Astrocyte (in vitro differentiated cells and primary cell): ENCODE measurements around the gene GLYATL3. TPM values are rescaled to one million over a fixed set of nuclear protein-coding genes. Genes with fewer than 3 reads are reported as not detected.
A peak's percentile ranks its signal among the peaks of the same experiment; 100 is the strongest.

Source experiments
- DNase-seq: peaks from one replicate; pipeline ENCODE4 v3.0.0-alpha.2; 2010; ENCODE audit warnings: low read depth
- FAIRE-seq: peaks from 2 replicates; lab custom pipeline; 2011; peaks lifted over from hg19 to GRCh38; lab: Jason Lieb, UNC
- H2AFZ ChIP-seq: 2 replicates; pipeline ENCODE4 v1.6.0; 2012; ENCODE audit warnings: low read depth, low read length, inconsistent platforms
- H3K27ac ChIP-seq: 2 replicates; pipeline ENCODE4 v1.5.1; 2011; ENCODE audit warnings: low read depth, low read length, inconsistent platforms
- H3K27me3 ChIP-seq: 2 replicates; pipeline ENCODE4 v1.6.0; 2011; ENCODE audit warnings: low read length, inconsistent platforms; ENCODE audit not compliant: insufficient read depth
- H3K36me3 ChIP-seq: 2 replicates; pipeline ENCODE4 v1.5.1; 2011; ENCODE audit warnings: low read length, inconsistent platforms; ENCODE audit not compliant: insufficient read depth
- H3K4me1 ChIP-seq: 2 replicates; pipeline ENCODE4 v1.5.1; 2011; ENCODE audit warnings: low read length, inconsistent platforms; ENCODE audit not compliant: insufficient read depth
- H3K4me2 ChIP-seq: 2 replicates; pipeline ENCODE4 v1.6.0; 2012; ENCODE audit warnings: low read length, inconsistent platforms
- H3K4me3 ChIP-seq: 2 replicates; pipeline ENCODE4 v1.5.1; 2011; ENCODE audit warnings: low read depth, mild to moderate bottlenecking, low read length, inconsistent platforms; ENCODE audit not compliant: insufficient read depth
- H3K79me2 ChIP-seq: 2 replicates; pipeline ENCODE4 v1.6.0; 2012; ENCODE audit warnings: mild to moderate bottlenecking, low read length, inconsistent platforms; ENCODE audit not compliant: insufficient read depth
- H3K9ac ChIP-seq: 2 replicates; pipeline ENCODE4 v1.6.0; 2012; ENCODE audit warnings: mild to moderate bottlenecking, low read length, inconsistent platforms
- H3K9me3 ChIP-seq: 2 replicates; pipeline ENCODE4 v1.5.1; 2012; ENCODE audit warnings: low read depth, mild to moderate bottlenecking, low read length, inconsistent platforms; ENCODE audit not compliant: insufficient read depth
- H4K20me1 ChIP-seq: 2 replicates; pipeline ENCODE4 v1.6.0; 2012; ENCODE audit warnings: low read length, inconsistent platforms; ENCODE audit not compliant: insufficient read depth
- H3K27ac Mint-ChIP-seq: one replicate; pipeline ENCODE4 v1.8.0; 2021; ENCODE audit warnings: mild to moderate bottlenecking, mixed read lengths; ENCODE audit not compliant: unreplicated experiment
- H3K27me3 Mint-ChIP-seq: one replicate; pipeline ENCODE4 v1.8.0; 2021; ENCODE audit warnings: low read depth, mixed read lengths; ENCODE audit not compliant: unreplicated experiment
- H3K36me3 Mint-ChIP-seq: one replicate; pipeline ENCODE4 v1.8.0; 2021; ENCODE audit warnings: low read depth, mixed read lengths; ENCODE audit not compliant: unreplicated experiment
- H3K4me1 Mint-ChIP-seq: one replicate; pipeline ENCODE4 v1.8.0; 2021; ENCODE audit warnings: low read depth, mixed read lengths; ENCODE audit not compliant: unreplicated experiment
- H3K4me3 Mint-ChIP-seq: one replicate; pipeline ENCODE4 v1.8.0; 2021; ENCODE audit warnings: mild to moderate bottlenecking, moderate library complexity, mixed read lengths; ENCODE audit not compliant: unreplicated experiment
- H3K9me3 Mint-ChIP-seq: one replicate; pipeline ENCODE4 v1.8.0; 2021; ENCODE audit warnings: mild to moderate bottlenecking, mixed read lengths; ENCODE audit not compliant: unreplicated experiment
- CTCF ChIP-seq: IDR thresholded peaks from 2 replicates; pipeline ENCODE4 v1.5.1; 2011; ENCODE audit warnings: low read depth, mild to moderate bottlenecking, inconsistent platforms, low read length, moderate library complexity; ENCODE audit not compliant: insufficient read depth
- EZH2 ChIP-seq: IDR thresholded peaks from 2 replicates; pipeline ENCODE4 v1.6.1; 2012; ENCODE audit warnings: mild to moderate bottlenecking, low read length, inconsistent platforms; ENCODE audit not compliant: insufficient read depth
- total RNA-seq: library from RNA; stranded (reverse); gene quantifications from 2 replicates; pipeline ENCODE4 v1.2.1, GENCODE V29; 2021

GLYATL3 gene
- total RNA-seq, 1 donor from 2014 or later = not detected

- H3K9ac ChIP-seq = peak overlapping the region; percentile 95
- H4K20me1 ChIP-seq = no peaks in the 10 kb centered on the region
- Mint-ChIP-seq H3K27ac (no peak overlapping the region), H3K36me3 (no peaks in the 10 kb centered on the region), H3K27me3 (no peaks in the 10 kb centered on the region), H3K4me1 (peaks cover 5% of the 10 kb centered on the region), H3K9me3 (no peaks in the 10 kb centered on the region), H3K4me3 (peak overlapping the region; percentile 97)
- peak overlapping the region; percentile 93 for H3K4me2 ChIP-seq
- H3K4me1 ChIP-seq = peaks cover 4% of the 10 kb centered on the region
- peaks cover 67% of the 10 kb centered on the region for H3K79me2 ChIP-seq
- no peak overlapping the region for H2AFZ ChIP-seq
- FAIRE-seq = no peak
- no peak for TF ChIP-seq EZH2
- TF ChIP-seq CTCF = no peak
- H3K27me3 ChIP-seq = no peaks in the 10 kb centered on the region
- peak overlapping the region; percentile 98 for H3K4me3 ChIP-seq
- H3K27ac ChIP-seq = no peak overlapping the region
- H3K9me3 ChIP-seq = no peaks in the 10 kb centered on the region
- H3K36me3 ChIP-seq = peaks cover 4% of the 10 kb centered on the region
- DNase-seq = peak; percentile 15
Measured at GRCh38 chr6:49462071-49462470, 37.7 kb upstream of the GLYATL3 start.

- Histone ChIP-seq H3K79me2 (peaks cover 70% of the 10 kb centered on the region), H3K27ac (peak overlapping the region; percentile 73)
- no peaks in the 10 kb centered on the region for H3K27me3 Mint-ChIP-seq
Measured at GRCh38 chr6:49462599-49462926, 37.2 kb upstream of the GLYATL3 start.

More at GRCh38 chr6:49462599-49462926, 37.2 kb upstream of the GLYATL3 start:
- peak overlapping the region; percentile 92 for H2AFZ ChIP-seq
- peak overlapping the region; percentile 75 for H3K27ac Mint-ChIP-seq
- peaks cover 4% of the 10 kb centered on the region for H3K4me1 Mint-ChIP-seq
- H3K4me3 Mint-ChIP-seq = peak overlapping the region; percentile 97
- FAIRE-seq (no peak), DNase-seq (no peak)
- H3K4me2 ChIP-seq = peak overlapping the region; percentile 93
- peaks cover 4% of the 10 kb centered on the region for H3K4me1 ChIP-seq
- H3K4me3 ChIP-seq = peak overlapping the region; percentile 98
- TF ChIP-seq EZH2 (no peak), CTCF (no peak)
- H3K9me3 ChIP-seq = no peaks in the 10 kb centered on the region
- H3K36me3 ChIP-seq = peaks cover 4% of the 10 kb centered on the region
- peak overlapping the region; percentile 95 for H3K9ac ChIP-seq
- no peaks in the 10 kb centered on the region for H3K9me3 Mint-ChIP-seq
- H3K27me3 ChIP-seq = no peaks in the 10 kb centered on the region
- H4K20me1 ChIP-seq = no peaks in the 10 kb centered on the region
- H3K36me3 Mint-ChIP-seq = no peaks in the 10 kb centered on the region
